ENCODE data around the gene MPIG6B.
A peak's percentile ranks its signal among the peaks of the same experiment; 100 is the strongest.

Gene MPIG6B

DNA sequence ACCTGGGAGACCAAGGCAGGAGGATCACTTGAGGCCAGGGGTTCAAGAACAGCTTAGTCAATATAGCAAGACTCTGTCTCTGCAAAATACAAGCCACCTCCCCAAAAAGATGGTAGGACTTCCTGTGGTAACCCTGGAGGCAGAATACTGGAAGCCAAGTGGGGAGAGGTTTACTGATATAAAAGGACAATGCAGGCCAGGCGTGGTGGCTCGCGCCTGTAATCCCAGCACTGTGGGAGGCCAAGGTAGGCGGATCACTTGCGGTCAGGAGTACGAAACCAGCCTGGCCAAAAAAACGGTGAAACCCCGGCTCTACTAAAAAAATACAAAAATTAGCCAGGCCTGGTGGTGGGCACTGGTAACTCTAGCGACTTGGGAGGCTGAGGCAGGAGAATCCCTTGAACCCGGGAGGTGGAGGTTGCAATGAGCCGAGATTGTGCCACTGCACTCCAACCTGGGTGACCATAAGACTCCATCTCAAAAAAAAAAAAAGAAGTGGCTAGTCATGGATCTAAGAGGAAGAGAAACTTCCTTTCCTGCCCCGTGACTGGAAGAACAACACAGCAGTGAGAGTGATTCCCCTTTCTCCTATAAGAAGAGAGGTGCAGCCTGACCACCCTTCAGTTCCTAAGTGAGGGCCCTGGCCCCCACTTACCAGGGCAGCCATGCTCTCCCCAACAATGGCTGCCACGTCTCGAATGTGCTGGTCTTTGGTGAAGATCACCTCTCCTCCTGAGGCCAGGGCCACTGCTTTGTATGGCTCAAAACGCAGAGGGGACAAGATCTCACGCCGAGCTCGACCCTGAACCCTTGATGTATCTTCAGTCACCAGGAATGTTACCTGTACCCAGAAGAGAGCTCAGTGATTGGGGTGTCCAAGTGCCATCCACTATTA, 45.4 kb downstream of the MPIG6B start:
- H3K27me3 ChIP-seq (ENCODE audit: control insufficient read depth, insufficient read depth, low read length) = no peaks in the 10 kb centered on the region
- peaks cover 9% of the 10 kb centered on the region for H3K4me1 ChIP-seq (ENCODE audit: control insufficient read depth, insufficient read depth, low read length)
- no peak overlapping the region for H3K9ac ChIP-seq (ENCODE audit: low read length)

DNA sequence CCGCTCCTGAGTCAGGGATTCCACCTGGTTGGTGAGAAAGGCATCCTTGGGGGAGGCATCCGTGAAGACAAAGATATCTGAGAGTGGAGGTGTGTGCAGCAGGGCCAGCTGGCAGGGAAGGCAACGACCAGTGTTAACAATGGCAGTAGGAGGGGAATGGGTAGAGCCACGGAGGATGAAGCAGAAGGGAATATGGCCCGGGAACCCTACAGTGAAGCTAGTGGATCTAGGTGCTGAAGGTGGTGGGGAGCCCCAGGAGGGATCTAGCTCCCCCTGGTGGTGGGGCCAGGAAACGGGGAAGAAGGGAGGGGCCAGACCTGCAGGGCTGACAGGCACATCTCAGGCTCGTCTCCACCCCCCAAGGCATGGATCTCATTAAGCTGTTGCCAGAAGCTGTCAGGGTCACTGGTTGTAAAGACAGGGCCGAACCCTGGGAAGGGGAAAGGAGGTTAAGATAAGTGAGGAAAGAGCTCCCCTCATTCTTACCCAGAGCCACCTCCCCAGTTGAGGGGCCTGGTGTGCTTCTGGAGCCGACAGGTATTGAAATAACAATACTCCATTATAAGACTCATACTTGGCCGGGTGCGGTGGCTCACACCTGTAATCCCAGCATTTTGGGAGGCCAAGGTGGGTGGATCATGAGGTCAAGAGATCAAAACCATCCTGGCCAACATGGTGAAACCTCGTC, 46.7 kb downstream of the MPIG6B start:
- Histone ChIP-seq H3K27me3 (ENCODE audit: control insufficient read depth, insufficient read depth, low read length) (no peaks in the 10 kb centered on the region), H3K9ac (ENCODE audit: low read length) (no peak overlapping the region), H3K36me3 (ENCODE audit: control insufficient read depth, insufficient read depth, low read length) (no peaks in the 10 kb centered on the region), H3K4me1 (ENCODE audit: control insufficient read depth, insufficient read depth, low read length) (peaks cover 5% of the 10 kb centered on the region), H3K4me3 (ENCODE audit: low read length) (no peak overlapping the region), H3K9me3 (ENCODE audit: control insufficient read depth, low read length) (no peaks in the 10 kb centered on the region)

More for the DNA sequence above, 45.4 kb downstream of the MPIG6B start:
- no peaks in the 10 kb centered on the region for H3K36me3 ChIP-seq (ENCODE audit: control insufficient read depth, insufficient read depth, low read length)
- H3K4me3 ChIP-seq (ENCODE audit: low read length) = no peak overlapping the region
- H3K9me3 ChIP-seq (ENCODE audit: control insufficient read depth, low read length) = no peaks in the 10 kb centered on the region

DNA sequence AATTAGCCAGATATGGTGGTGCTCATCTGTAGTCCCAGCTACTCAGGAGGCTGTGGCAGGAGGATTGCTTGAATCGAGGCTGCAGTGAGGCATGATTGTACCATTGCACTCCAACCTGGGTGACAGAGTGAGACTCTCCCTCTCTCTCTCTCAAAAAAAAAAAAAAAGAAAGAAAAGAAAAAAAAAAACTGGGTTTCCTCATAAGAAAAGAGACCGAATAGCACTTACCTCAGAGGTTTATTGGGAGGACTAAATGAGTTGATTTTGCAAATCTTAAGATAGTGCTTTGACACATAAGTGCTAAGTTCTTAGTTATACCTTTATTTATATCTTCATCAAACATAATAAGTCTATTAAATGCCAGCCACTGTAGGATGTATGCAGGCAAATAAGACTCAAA, 47.7 kb downstream of the MPIG6B start:
- no peaks in the 10 kb centered on the region for H3K27me3 ChIP-seq (ENCODE audit: control insufficient read depth, insufficient read depth, low read length)
- no peaks in the 10 kb centered on the region for H3K9me3 ChIP-seq (ENCODE audit: control insufficient read depth, low read length)
- no peak overlapping the region for H3K9ac ChIP-seq (ENCODE audit: low read length)
- peaks cover 16% of the 10 kb centered on the region for H3K4me1 ChIP-seq (ENCODE audit: control insufficient read depth, insufficient read depth, low read length)
- H3K36me3 ChIP-seq (ENCODE audit: control insufficient read depth, insufficient read depth, low read length) = no peaks in the 10 kb centered on the region
- no peak overlapping the region for H3K4me3 ChIP-seq (ENCODE audit: low read length)

DNA sequence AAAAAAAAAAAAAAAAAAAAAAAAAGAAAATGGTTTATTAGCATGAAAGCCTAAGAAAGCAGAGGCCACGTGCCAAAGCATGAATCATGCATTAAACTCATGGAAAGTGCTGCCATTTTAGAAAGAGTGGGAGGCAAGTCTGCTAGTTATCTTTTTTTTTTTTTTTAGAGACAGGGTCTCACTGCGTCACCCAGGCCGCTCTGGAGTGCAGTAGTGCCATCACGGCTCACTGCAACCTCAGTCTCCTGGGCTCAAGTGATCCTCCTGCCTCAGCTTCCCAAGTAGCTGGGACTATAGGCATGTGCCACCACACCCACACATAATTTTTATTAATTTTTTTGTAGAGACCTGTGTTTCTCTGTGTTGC, 48.8 kb downstream of the MPIG6B start:
- H3K4me3 ChIP-seq (ENCODE audit: low read length) = no peak overlapping the region
- H3K9me3 ChIP-seq (ENCODE audit: control insufficient read depth, low read length) = no peaks in the 10 kb centered on the region
- no peaks in the 10 kb centered on the region for H3K27me3 ChIP-seq (ENCODE audit: control insufficient read depth, insufficient read depth, low read length)
- no peak overlapping the region for H3K9ac ChIP-seq (ENCODE audit: low read length)
- no peaks in the 10 kb centered on the region for H3K36me3 ChIP-seq (ENCODE audit: control insufficient read depth, insufficient read depth, low read length)
- H3K4me1 ChIP-seq (ENCODE audit: control insufficient read depth, insufficient read depth, low read length) = peaks cover 27% of the 10 kb centered on the region

DNA sequence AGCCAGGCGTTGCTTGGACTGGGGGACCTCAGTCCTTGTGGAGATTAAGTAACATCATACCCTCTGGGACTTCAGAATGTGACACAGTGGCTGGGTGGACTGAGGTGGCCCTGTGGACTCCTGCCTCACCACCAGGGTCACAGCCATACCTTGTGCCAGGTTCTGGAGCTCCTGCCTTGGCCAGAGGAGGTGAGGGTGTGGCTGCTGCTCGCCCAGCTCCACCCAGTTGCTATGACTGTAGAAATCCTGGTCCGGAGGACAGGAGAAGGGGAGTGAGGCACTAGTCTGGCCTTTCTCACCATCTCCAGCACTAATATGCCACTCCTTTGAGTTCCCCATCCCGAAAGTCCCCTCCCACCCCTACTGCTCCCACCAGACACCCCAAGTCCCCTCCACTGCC, 52.0 kb downstream of the MPIG6B start:
- Histone ChIP-seq H3K9me3 (ENCODE audit: control insufficient read depth, low read length) (no peaks in the 10 kb centered on the region), H3K27me3 (ENCODE audit: control insufficient read depth, insufficient read depth, low read length) (no peaks in the 10 kb centered on the region), H3K9ac (ENCODE audit: low read length) (peak overlapping the region; percentile 89), H3K36me3 (ENCODE audit: control insufficient read depth, insufficient read depth, low read length) (peaks cover 3% of the 10 kb centered on the region), H3K4me1 (ENCODE audit: control insufficient read depth, insufficient read depth, low read length) (peaks cover 38% of the 10 kb centered on the region), H3K4me3 (ENCODE audit: low read length) (no peak overlapping the region)

DNA sequence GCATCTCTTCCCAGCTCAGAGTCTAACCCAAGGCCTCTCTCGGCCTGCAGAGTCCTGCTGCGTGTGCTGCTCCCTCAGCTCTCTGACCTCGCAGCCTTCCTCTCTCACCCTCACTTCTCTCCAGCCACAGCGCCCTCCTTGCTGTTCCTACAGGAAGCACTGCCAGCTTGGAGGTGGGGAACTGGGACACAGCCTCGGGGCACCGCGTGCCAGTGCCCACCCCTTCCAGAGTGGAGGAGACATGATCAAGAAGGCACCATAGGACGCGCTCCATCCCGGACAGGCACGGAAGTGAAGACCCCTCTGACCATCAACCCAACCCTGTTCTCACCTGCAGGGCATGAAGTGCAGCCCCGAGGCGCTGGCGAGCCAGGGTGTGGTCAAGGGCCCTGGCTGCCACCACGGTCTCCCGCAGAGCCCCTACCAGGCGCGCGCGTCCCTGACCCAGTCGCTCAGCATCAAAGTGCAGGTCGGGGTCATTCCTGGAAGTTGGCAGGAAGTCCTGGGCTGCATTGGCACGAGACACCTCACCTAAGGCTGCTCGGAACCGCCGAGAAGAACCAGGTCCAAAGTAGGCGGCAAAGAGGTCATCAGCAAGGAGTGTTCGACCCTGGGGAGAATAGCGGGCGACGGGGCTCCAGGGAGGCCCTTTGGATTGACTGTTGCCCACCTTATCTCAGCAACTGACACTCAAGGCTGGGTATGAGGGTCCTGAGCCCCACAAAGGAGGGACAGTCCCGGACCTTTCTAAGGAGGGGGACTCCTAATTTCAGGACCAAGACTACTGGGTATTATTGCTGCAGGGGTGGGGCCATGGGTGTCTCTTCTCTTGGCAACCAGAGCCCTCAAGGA, 52.7 kb downstream of the MPIG6B start:
- H3K4me3 ChIP-seq (ENCODE audit: low read length) = no peak overlapping the region

More for the DNA sequence above, 52.7 kb downstream of the MPIG6B start:
- Histone ChIP-seq H3K9ac (ENCODE audit: low read length) (peak overlapping the region; percentile 89), H3K9me3 (ENCODE audit: control insufficient read depth, low read length) (no peaks in the 10 kb centered on the region), H3K36me3 (ENCODE audit: control insufficient read depth, insufficient read depth, low read length) (peaks cover 7% of the 10 kb centered on the region), H3K4me1 (ENCODE audit: control insufficient read depth, insufficient read depth, low read length) (peaks cover 38% of the 10 kb centered on the region), H3K27me3 (ENCODE audit: control insufficient read depth, insufficient read depth, low read length) (no peaks in the 10 kb centered on the region)
